Hepatocyte (in vitro differentiated cells): ENCODE measurements around the gene CRYZL1. TPM values are rescaled to one million over a fixed set of nuclear protein-coding genes. Genes with fewer than 3 reads are reported as not detected.
"Not testable (repeated sequence)": the region's sequence is repeated elsewhere in the genome, so short reads cannot be mapped to it uniquely, and the experiment has no call there.

Experiments used
- DNase-seq: peaks from one replicate; pipeline ENCODE4 v3.0.0-alpha.2; 2016; ENCODE audit warnings: low spot score
- H2AFZ ChIP-seq: fragments of 200-600 bp; sonication (generic); 2 replicates; pipeline ENCODE4 v1.6.0; 2016; ENCODE audit warnings: antibody characterized with exemption, mild to moderate bottlenecking
- H3K27ac ChIP-seq: fragments of 200-600 bp; sonication (generic); 2 replicates; pipeline ENCODE4 v1.5.1; 2016; ENCODE audit warnings: mild to moderate bottlenecking
- H3K27me3 ChIP-seq: fragments of 200-600 bp; sonication (generic); 2 replicates; pipeline ENCODE4 v1.6.1; 2016
- H3K36me3 ChIP-seq: fragments of 200-600 bp; sonication (generic); replicated peaks from 2 replicates; pipeline ENCODE4 v1.5.1; 2016; ENCODE audit warnings: low read depth; ENCODE audit not compliant: insufficient read depth
- H3K4me1 ChIP-seq: fragments of 200-600 bp; sonication (generic); 2 replicates; pipeline ENCODE4 v1.5.1; 2016; ENCODE audit warnings: mild to moderate bottlenecking, moderate library complexity; ENCODE audit not compliant: insufficient read depth
- H3K4me2 ChIP-seq: fragments of 200-600 bp; sonication (generic); 2 replicates; pipeline ENCODE4 v1.6.0; 2016
- H3K4me3 ChIP-seq: fragments of 200-600 bp; sonication (generic); 2 replicates; pipeline ENCODE4 v1.5.1; 2016; ENCODE audit warnings: mild to moderate bottlenecking
- H3K79me2 ChIP-seq: fragments of 200-600 bp; sonication (generic); 2 replicates; pipeline ENCODE4 v1.6.0; 2017; ENCODE audit warnings: mild to moderate bottlenecking
- H3K9me2 ChIP-seq: fragments of 200-600 bp; sonication (generic); replicated peaks from 2 replicates; pipeline ENCODE4 v1.6.0; 2017; ENCODE audit warnings: mild to moderate bottlenecking; ENCODE audit not compliant: insufficient read depth
- H3K9me3 ChIP-seq: fragments of 200-600 bp; sonication (generic); 2 replicates; pipeline ENCODE4 v1.5.1; 2016; ENCODE audit warnings: low read depth, mild to moderate bottlenecking
- H4K20me1 ChIP-seq: fragments of 200-600 bp; sonication (generic); 2 replicates; pipeline ENCODE4 v1.6.0; 2016; ENCODE audit warnings: mild to moderate bottlenecking; ENCODE audit not compliant: insufficient read depth, poor library complexity, severe bottlenecking
- CTCF ChIP-seq: fragments of 200-600 bp; sonication (generic); IDR thresholded peaks from 2 replicates; pipeline ENCODE4 v1.5.1; 2016; ENCODE audit warnings: antibody characterized with exemption, mild to moderate bottlenecking; ENCODE audit not compliant: poor library complexity
- EZH2 ChIP-seq: fragments of 200-600 bp; sonication (generic); IDR thresholded peaks from 2 replicates; pipeline ENCODE4 v1.6.1; 2016; ENCODE audit warnings: antibody characterized with exemption, mild to moderate bottlenecking, borderline replicate concordance
- EZH2phosphoT487 ChIP-seq: fragments of 200-600 bp; sonication (generic); IDR thresholded peaks from one replicate; pipeline ENCODE4 v1.6.1; 2018; ENCODE audit warnings: antibody characterized with exemption, mild to moderate bottlenecking, low read depth, moderate library complexity; ENCODE audit not compliant: unreplicated experiment, severe bottlenecking
- WGBS: methylation state at CpG from one replicate; pipeline ENCODE4 v1.1.6; 2016; ENCODE audit warnings: low lambda C conversion rate; ENCODE audit errors: missing lambda C conversion rate; 5-methylcytosine and 5-hydroxymethylcytosine counted together
- polyA plus RNA-seq: library from polyadenylated mRNA; unstranded; fragments of >200 nt; fragmentation: Nextera tagmentation; extraction: Ambion mirVana; gene quantifications from 2 replicates; pipeline ENCODE4 v1.2.1, GENCODE V29; 2016
- total RNA-seq: library from RNA; depleted of rRNA; stranded (reverse); fragments of >200 nt; gene quantifications from 2 replicates; pipeline ENCODE4 v1.2.3, GENCODE V29; 2014

The CRYZL1 gene
- total and polyA plus RNA-seq, 2 experiments from 2014 or later: 29.7 to 41.5 TPM

GRCh38 chr21:33622253-33622652 lies 19.3 kb downstream of the CRYZL1 start:
- no peak overlapping the region for H2AFZ ChIP-seq
- no peaks in the 10 kb centered on the region for H4K20me1 ChIP-seq
- no peaks in the 10 kb centered on the region for H3K9me3 ChIP-seq
- H3K27ac ChIP-seq: no peak overlapping the region
- H3K79me2 ChIP-seq: peaks cover 6% of the 10 kb centered on the region
- no peak for TF ChIP-seq EZH2phosphoT487
- TF ChIP-seq CTCF: no peak
- no peaks in the 10 kb centered on the region for H3K27me3 ChIP-seq
- H3K36me3 ChIP-seq: no peaks in the 10 kb centered on the region
- no peak overlapping the region for H3K4me2 ChIP-seq
- no peak overlapping the region for H3K4me3 ChIP-seq
- no peaks in the 10 kb centered on the region for H3K9me2 ChIP-seq
- no peak for DNase-seq
- no peaks in the 10 kb centered on the region for H3K4me1 ChIP-seq

GRCh38 chr21:33619726-33620125 lies 21.8 kb downstream of the CRYZL1 start:
- H3K79me2 ChIP-seq: no peaks in the 10 kb centered on the region
- H2AFZ ChIP-seq: no peak overlapping the region
- DNase-seq: no peak
- H3K4me3 ChIP-seq: no peak overlapping the region
- H3K27ac ChIP-seq: no peak overlapping the region
- no peaks in the 10 kb centered on the region for H4K20me1 ChIP-seq
- no peaks in the 10 kb centered on the region for H3K4me1 ChIP-seq
- WGBS: 93% methylated on average over 4 of the region's 4 CpGs
- H3K9me2 ChIP-seq: no peaks in the 10 kb centered on the region
- no peaks in the 10 kb centered on the region for H3K9me3 ChIP-seq
- no peak overlapping the region for H3K4me2 ChIP-seq
- H3K27me3 ChIP-seq: no peaks in the 10 kb centered on the region
- no peak for TF ChIP-seq EZH2phosphoT487
- no peak for TF ChIP-seq CTCF
- no peak for TF ChIP-seq EZH2
- no peaks in the 10 kb centered on the region for H3K36me3 ChIP-seq

- no peaks in the 10 kb centered on the region for H3K79me2 ChIP-seq
- H3K36me3 ChIP-seq: no peaks in the 10 kb centered on the region
- no peak overlapping the region for H2AFZ ChIP-seq
- H3K4me2 ChIP-seq: no peak overlapping the region
- H3K4me1 ChIP-seq: no peaks in the 10 kb centered on the region
- H3K9me3 ChIP-seq: no peaks in the 10 kb centered on the region
- TF ChIP-seq EZH2: no peak
- TF ChIP-seq CTCF: no peak
- TF ChIP-seq EZH2phosphoT487: no peak
- no peaks in the 10 kb centered on the region for H4K20me1 ChIP-seq
- WGBS: 100% methylated on average over 2 of the region's 2 CpGs
- H3K9me2 ChIP-seq: no peaks in the 10 kb centered on the region
- H3K4me3 ChIP-seq: no peak overlapping the region
- no peaks in the 10 kb centered on the region for H3K27me3 ChIP-seq
- H3K27ac ChIP-seq: no peak overlapping the region
- DNase-seq: no peak
These were observed 23.1 kb downstream of the CRYZL1 start for GRCh38 chr21:33618407-33618806.

GRCh38 chr21:33617565-33617964 lies 24.0 kb downstream of the CRYZL1 start:
- H2AFZ ChIP-seq, H3K4me3 ChIP-seq, H3K9me2 ChIP-seq, H3K9me3 ChIP-seq, H3K36me3 ChIP-seq, H3K27me3 ChIP-seq, H3K27ac ChIP-seq, H4K20me1 ChIP-seq, H3K79me2 ChIP-seq, DNase-seq, H3K4me1 ChIP-seq, H3K4me2 ChIP-seq: not testable (repeated sequence)
- WGBS: 89% methylated on average over 11 of the region's 11 CpGs
